Measurements from ENCODE around the gene ALPP. TPM values are rescaled to one million over a fixed set of nuclear protein-coding genes. Genes with fewer than 3 reads are reported as not detected.
A peak's percentile ranks its signal among the peaks of the same experiment; 100 is the strongest.
"Not testable (repeated sequence)": the region's sequence is repeated elsewhere in the genome, so short reads cannot be mapped to it uniquely, and the experiment has no call there.

Gene ALPP
- not detected for total RNA-seq

DNA sequence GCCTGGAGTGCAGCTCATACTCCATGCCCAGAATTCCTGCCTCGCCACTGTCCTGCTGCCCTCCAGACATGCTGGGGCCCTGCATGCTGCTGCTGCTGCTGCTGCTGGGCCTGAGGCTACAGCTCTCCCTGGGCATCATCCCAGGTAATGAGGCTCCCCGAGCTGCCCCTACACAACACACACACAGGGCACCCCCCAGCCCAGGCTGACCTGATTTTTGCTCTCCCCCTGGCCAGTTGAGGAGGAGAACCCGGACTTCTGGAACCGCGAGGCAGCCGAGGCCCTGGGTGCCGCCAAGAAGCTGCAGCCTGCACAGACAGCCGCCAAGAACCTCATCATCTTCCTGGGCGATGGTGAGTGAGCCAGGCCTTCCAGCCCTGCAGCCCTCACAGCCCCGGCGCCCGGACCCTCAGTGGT lies at the start of gene ALPP:
TSS of gene ALPP (plus strand) at position 17 of the 417 bp plus-strand sequence. CDS start at position 69, 52 bp downstream.
- not testable (repeated sequence) for ATAC-seq; H3K4me3 Mint-ChIP-seq; H3K4me1 Mint-ChIP-seq (ENCODE audit: low read depth); H3K36me3 Mint-ChIP-seq (ENCODE audit: insufficient read depth); H3K9me3 Mint-ChIP-seq; DNase-seq
- H3K27me3 Mint-ChIP-seq (ENCODE audit: low read depth) = peaks cover 19% of the 10 kb centered on the region

DNA sequence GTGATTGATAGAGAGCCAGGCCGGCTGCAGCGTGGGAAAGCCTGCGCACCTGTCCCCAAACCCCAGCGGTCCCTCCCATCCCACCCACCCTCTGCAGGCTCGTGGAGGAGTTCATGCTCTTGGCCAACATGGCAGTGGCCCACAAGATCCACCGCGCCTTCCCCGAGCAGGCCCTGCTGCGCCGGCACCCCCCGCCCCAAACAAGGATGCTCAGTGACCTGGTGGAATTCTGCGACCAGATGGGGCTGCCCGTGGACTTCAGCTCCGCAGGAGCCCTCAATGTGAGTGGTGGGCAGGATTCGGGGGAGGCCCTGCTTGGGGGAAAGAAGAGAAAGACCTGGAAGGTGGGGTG lies 48.9 kb upstream of the ALPP start:
- Mint-ChIP-seq H3K27me3 (ENCODE audit: low read depth) (no peaks in the 10 kb centered on the region), H3K4me3 (no peak overlapping the region), H3K4me1 (ENCODE audit: low read depth) (peaks cover 2% of the 10 kb centered on the region), H3K9me3 (no peaks in the 10 kb centered on the region), H3K36me3 (ENCODE audit: insufficient read depth) (no peaks in the 10 kb centered on the region)
- no peak for ATAC-seq
- DNase-seq = no peak

DNA sequence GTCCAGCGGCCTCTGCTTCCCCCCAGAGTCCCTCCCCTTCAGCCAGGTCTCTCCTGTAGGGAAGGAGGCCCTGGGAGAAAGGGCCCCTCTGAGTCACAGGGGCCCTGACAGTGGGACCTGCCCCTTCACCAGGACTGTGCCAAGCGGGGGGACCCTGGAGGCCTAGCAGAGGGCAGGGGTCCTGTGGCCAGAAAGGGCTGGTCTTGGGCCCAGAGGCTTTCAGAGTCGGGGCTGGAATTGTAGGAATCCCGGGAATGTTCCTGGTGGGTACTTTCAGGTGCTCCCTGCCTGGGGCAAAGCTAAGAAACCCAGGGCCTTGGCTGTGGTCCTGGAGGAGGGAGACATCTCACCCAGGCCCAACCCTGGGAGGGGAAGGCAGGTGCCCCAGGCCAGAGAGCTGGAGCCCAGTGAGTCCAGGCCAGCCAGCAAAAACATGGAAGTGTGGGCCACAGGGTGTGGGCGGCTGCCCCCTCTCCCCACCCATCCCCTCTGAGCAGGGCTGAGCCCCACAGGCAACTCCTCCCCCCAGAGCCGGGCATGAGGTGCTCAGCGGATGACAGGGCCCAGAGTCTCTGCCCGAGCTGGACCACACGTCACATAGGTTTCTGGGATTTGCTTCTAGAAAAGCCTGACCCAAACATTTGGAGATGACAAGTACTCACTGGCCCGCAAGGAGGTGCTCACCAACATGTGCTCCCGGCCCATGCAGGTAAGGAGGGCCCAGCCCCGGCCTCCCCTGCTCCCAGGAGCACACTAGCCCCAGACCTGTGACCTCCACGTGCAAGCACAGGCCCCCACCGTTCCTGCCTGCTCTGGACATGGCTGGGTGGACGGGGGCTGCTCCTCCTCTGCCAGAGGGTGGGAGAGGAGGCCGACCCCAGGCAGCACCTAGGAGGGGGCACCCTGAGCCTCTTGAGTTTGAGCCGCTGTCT lies 48.2 kb upstream of the ALPP start:
- H3K36me3 Mint-ChIP-seq (ENCODE audit: insufficient read depth) = no peaks in the 10 kb centered on the region
- no peak for ATAC-seq
- H3K9me3 Mint-ChIP-seq = no peaks in the 10 kb centered on the region
- DNase-seq = no peak
- no peaks in the 10 kb centered on the region for H3K27me3 Mint-ChIP-seq (ENCODE audit: low read depth)
- H3K4me3 Mint-ChIP-seq = no peak overlapping the region
- peaks cover 2% of the 10 kb centered on the region for H3K4me1 Mint-ChIP-seq (ENCODE audit: low read depth)

DNA sequence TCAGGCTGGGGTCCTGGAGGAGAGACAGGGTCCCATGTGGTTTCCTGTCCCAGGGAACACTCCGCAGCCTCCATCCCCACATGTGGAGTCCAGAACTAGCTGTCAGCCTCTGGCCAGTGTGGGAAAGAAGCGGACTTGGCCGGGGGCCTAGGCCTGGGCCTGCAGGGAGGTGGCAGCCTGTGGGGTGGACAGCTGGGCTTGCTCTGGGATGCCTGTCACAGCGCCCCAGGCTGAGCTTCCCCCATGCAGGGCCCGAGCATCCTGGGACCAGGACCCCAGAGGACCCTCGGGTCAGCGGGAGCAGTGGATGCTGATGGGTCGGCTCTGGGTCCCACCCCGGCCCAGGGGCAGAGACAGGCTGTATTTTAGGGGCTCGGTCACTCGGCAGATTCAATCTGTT lies 47.5 kb upstream of the ALPP start:
- not testable (repeated sequence) for H3K9me3 Mint-ChIP-seq; H3K36me3 Mint-ChIP-seq (ENCODE audit: insufficient read depth); DNase-seq; ATAC-seq; H3K4me3 Mint-ChIP-seq; H3K4me1 Mint-ChIP-seq (ENCODE audit: low read depth); H3K27me3 Mint-ChIP-seq (ENCODE audit: low read depth)

DNA sequence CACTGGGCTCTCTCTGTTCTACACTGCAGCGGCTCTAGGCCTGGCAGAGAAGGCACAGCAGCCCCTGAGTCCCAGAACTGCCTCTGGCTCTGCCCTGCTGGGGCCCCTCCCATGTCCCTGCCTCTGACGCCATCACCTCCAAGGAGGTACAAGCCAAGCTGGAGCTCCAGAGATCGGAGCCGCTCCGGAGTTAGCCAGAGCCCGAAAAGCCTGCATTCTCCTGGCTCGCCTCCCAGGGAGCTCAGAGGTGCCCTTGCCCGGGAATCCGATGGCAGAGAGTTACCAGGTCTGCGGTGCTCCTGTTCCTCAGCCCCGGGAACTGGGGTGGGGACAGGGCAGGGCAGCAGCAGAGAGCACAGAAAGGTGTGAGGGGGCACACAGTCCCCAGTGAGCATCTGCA lies 46.9 kb upstream of the ALPP start:
- not testable (repeated sequence) for ATAC-seq; DNase-seq; H3K36me3 Mint-ChIP-seq (ENCODE audit: insufficient read depth)

DNA sequence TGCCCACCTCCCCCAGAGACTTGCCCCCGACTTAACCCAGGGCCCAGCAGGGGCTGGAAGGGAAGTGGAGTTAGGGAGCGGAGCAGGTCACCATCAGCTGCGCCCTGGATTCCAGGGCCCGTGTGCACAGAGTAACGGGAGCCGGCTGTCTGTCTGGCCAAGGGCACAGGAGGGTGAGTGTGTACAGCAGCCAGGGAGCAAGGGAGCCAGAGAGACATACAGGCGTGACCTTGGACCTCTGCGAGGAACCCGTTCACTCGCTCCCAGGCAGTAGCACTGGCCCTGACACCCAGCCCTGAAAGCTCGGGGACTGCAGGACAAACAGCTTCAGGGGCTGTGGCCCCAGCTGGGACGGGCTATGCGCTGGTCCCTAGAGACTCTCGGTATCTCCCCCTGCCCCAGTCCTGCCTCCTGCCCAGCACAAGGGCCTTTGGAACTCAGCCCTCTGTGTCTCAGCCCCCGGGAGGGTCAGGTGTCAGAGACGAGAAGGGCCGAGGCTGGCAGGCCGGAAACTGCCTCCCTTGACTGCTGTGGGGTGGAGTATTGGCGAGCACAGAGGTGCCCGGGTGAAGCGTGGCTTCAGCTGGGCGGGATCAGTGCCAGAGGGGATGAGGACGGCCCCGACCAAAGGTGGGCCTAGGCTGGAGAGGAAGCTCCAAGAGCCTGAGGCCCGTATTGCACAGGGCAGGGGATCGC lies 46.2 kb upstream of the ALPP start:
- H3K9me3 Mint-ChIP-seq; ATAC-seq; H3K36me3 Mint-ChIP-seq (ENCODE audit: insufficient read depth); H3K4me3 Mint-ChIP-seq; H3K4me1 Mint-ChIP-seq (ENCODE audit: low read depth); H3K27me3 Mint-ChIP-seq (ENCODE audit: low read depth): not testable (repeated sequence)
- peak; percentile 1 for DNase-seq

More for the DNA sequence above, 46.9 kb upstream of the ALPP start:
- not testable (repeated sequence) for H3K27me3 Mint-ChIP-seq (ENCODE audit: low read depth); H3K4me3 Mint-ChIP-seq; H3K9me3 Mint-ChIP-seq; H3K4me1 Mint-ChIP-seq (ENCODE audit: low read depth)

DNA sequence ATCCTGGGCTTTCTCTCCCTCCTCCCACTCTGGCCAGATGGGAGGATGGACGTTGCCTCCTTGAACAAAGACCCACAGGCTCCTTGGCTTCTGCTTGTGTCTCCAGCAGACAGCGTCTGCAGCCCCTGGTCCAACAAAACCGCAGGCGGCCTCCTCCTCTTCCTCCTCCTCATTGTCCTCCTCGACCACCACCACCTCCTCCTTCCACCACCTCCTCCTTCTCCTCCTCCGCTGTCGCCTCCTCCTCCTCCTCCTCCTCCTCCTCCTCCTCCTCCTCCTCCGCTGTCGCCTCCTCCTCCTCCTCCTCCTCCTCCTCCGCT lies 45.7 kb upstream of the ALPP start:
- no peaks in the 10 kb centered on the region for H3K36me3 Mint-ChIP-seq (ENCODE audit: insufficient read depth)
- no peaks in the 10 kb centered on the region for H3K4me1 Mint-ChIP-seq (ENCODE audit: low read depth)
- H3K9me3 Mint-ChIP-seq = no peaks in the 10 kb centered on the region
- ATAC-seq (no peak), DNase-seq (no peak)
- H3K27me3 Mint-ChIP-seq (ENCODE audit: low read depth) = no peaks in the 10 kb centered on the region
- H3K4me3 Mint-ChIP-seq = no peak overlapping the region

- DNase-seq (peak; percentile 4), ATAC-seq (no peak)
- H3K36me3 Mint-ChIP-seq (ENCODE audit: insufficient read depth) = no peaks in the 10 kb centered on the region
- H3K27me3 Mint-ChIP-seq (ENCODE audit: low read depth) = no peaks in the 10 kb centered on the region
- H3K4me1 Mint-ChIP-seq (ENCODE audit: low read depth) = no peaks in the 10 kb centered on the region
- H3K9me3 Mint-ChIP-seq = no peaks in the 10 kb centered on the region
- H3K4me3 Mint-ChIP-seq = no peak overlapping the region
Measured at GRCh38 chr2:232333361-232334135, 45.0 kb upstream of the ALPP start.

DNA sequence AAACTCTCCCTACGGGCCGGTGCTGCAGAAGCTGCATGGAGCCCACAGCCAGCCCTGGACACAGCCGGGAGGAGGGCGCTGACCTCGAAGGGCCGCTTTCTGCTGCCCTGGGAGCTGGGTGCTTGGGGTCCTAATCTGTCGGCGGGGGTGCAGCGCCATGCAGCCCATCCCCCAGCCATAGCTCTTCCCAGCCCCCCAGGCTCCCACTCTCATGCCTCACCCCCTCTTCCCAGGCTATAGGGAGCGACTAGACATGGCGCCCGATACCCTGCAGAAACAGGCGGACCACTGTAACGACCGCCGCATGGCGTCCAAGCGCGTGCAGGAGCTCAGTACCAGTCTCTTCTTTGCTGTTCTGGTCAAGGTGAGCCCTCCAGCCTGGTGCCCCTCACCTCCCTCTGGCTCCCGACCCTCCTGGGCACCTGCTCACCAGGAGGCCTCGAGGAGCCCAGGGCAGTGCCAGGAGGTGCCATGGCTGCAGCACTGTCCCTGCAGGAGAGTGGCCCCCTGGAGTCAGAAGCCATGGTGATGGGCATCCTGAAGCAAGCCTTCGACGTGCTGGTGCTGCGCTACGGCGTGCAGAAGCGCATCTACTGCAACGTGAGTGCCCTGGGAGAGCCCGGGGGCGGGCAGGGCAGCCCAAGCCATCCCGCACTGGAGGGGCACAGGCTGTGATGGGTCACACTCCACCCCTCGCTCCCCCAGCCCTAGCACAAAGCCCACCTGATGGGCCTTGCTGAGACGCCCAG lies 44.2 kb upstream of the ALPP start:
- not testable (repeated sequence) for H3K4me1 Mint-ChIP-seq (ENCODE audit: low read depth); H3K9me3 Mint-ChIP-seq; H3K4me3 Mint-ChIP-seq; DNase-seq; ATAC-seq; H3K27me3 Mint-ChIP-seq (ENCODE audit: low read depth); H3K36me3 Mint-ChIP-seq (ENCODE audit: insufficient read depth)

- H3K9me3 Mint-ChIP-seq; H3K4me1 Mint-ChIP-seq (ENCODE audit: low read depth); H3K36me3 Mint-ChIP-seq (ENCODE audit: insufficient read depth); ATAC-seq; DNase-seq; H3K4me3 Mint-ChIP-seq; H3K27me3 Mint-ChIP-seq (ENCODE audit: low read depth): not testable (repeated sequence)
Measured at GRCh38 chr2:232334885-232335205, 43.7 kb upstream of the ALPP start.

- not testable (repeated sequence) for DNase-seq; H3K4me1 Mint-ChIP-seq (ENCODE audit: low read depth); H3K4me3 Mint-ChIP-seq; H3K9me3 Mint-ChIP-seq; H3K36me3 Mint-ChIP-seq (ENCODE audit: insufficient read depth); H3K27me3 Mint-ChIP-seq (ENCODE audit: low read depth)
- ATAC-seq = peak; percentile 53 to 56
Measured at GRCh38 chr2:232335206-232335858, 43.2 kb upstream of the ALPP start.

DNA sequence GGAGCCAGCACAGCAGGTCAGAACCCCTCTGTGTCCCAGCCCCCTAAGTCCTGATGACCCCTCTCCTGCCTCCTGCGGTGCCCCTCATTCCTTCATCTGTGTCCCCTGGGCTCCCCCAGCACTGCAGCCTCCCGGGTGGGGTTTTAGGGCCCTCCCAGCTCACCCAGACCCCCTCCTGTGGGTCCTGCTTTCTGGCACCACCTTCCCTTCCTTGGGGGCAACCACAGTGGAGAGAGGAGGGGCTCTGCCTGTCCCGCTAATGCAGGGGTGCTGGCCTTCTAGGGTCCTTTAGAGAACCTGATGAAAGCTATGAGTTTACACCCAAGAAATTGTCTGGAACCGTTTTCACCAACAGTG lies 42.7 kb upstream of the ALPP start:
- no peaks in the 10 kb centered on the region for H3K9me3 Mint-ChIP-seq
- no peak for DNase-seq
- H3K4me3 Mint-ChIP-seq = no peak overlapping the region
- no peaks in the 10 kb centered on the region for H3K27me3 Mint-ChIP-seq (ENCODE audit: low read depth)
- ATAC-seq = no peak
- H3K4me1 Mint-ChIP-seq (ENCODE audit: low read depth) = no peaks in the 10 kb centered on the region
- H3K36me3 Mint-ChIP-seq (ENCODE audit: insufficient read depth) = no peaks in the 10 kb centered on the region

GRCh38 chr2:232336241-232336736 lies 42.3 kb upstream of the ALPP start:
- H3K4me1 Mint-ChIP-seq (ENCODE audit: low read depth) = no peaks in the 10 kb centered on the region
- H3K27me3 Mint-ChIP-seq (ENCODE audit: low read depth) = no peaks in the 10 kb centered on the region
- no peaks in the 10 kb centered on the region for H3K9me3 Mint-ChIP-seq
- no peak for DNase-seq
- no peaks in the 10 kb centered on the region for H3K36me3 Mint-ChIP-seq (ENCODE audit: insufficient read depth)
- no peak for ATAC-seq
- H3K4me3 Mint-ChIP-seq = no peak overlapping the region
